Measurements from ENCODE around the gene RASGRP3.

Gene RASGRP3

DNA sequence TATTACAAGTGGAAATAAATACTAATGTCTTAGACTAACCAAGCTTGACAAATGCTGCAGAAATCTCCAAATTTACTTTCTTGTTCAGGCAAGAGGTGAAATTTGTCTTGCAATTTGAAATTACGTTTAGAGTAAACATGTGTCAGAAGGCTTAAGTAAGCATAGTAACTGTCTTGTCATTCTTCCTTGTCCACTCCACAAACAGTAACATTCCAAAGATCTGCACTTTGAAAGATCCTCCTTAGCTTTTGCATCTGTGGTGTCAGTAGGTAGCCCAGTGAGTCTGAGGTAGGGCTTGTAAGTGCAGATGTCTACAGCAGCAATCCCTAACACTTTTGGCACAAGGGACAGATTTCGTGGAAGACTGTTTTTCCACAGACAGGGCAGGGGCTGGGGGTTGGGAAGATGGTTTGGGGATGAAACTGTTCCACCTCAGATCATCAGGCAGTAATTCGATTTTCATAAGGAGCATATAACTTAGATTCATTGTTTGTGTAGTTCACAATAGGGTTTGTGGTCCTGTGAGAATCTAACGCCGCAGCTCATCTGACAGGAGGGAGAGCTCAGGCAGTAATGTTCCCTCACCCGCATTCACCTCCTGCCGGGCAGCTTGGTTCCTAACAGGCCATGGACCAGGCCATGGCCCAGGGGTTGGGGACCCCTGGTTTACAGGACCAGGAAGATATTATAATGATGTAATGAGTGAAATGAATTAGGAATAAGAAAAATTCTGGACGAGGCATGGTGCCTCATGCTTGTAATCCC, 18.6 kb downstream of the RASGRP3 start:
- DNase-seq, result no peak

DNA sequence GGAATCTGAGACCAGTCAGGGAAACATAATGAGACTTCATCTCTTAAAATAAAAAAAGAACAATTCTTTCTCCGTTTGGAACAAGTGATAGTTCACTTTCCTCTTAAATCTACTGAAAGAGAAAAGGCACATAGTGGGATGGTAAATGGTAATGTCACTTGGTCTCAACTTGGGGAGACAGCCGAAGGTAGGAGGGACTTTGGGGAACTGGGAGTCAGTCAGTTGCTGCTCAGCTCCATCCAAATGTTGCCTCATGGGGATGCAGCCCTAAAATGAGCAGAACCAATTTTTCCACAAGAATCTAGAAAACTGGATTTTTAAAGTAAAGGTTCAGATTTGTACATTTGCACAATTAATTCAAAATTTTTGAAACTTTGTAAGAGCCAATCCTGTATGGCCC, 19.2 kb downstream of the RASGRP3 start:
- no peak for DNase-seq

DNA sequence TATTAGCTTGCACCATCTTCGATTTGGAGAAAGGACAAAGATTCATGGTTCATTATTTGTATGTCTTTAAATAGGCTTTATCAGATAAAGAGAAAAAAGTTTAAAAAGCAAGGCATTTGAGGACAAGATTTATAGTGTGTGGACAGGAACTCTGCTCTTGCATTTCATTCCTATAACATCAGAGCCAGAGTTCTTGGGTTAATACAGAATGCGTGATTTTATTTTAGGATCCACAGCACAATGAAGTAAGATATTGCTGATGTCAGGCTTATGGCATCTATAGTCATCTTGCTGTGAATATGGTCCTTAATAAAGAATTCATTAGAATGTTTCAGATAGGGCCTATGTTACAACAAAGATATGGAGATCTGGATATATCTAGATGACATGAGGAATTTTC, 19.7 kb downstream of the RASGRP3 start:
- no peak for DNase-seq

DNA sequence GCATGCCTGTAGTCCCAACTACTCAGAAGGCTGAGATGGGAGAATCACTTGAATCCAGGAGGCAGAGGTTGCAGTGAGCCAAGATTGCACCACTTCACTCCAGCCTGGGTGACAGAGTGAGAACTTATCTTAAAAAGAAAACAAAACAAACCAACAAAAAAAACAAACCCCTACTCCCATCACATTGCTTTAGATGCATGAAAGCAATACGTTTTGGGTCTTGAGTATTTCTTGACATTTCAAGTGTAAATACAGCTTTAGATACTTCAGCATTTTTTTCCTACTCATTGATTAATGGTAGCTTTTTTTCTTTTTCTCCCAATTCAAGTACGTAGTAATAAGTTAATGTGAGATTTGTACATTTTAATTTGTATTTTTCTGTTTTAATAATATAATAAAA, 20.3 kb downstream of the RASGRP3 start:
- DNase-seq, result no peak

DNA sequence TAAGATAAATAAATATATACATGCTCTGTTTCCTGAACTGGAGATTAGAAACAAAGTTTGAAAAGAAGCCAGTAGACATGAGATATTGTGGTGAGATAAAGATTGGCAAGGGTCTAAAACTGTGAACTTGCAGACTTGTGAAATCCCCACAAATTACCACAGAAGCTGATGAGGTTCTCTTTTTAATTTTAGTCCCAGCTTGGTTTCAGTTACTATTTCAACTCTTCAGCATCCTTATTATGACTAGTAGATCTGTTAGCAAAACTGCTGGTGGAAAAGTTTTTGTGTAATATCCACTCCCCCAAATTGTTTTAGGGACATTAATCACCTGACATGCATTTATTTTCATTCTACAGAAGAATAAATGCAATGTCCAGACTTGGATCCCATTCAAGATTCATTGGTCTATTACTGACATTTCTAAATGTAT, 20.8 kb downstream of the RASGRP3 start:
- DNase-seq, result peak; percentile 87

DNA sequence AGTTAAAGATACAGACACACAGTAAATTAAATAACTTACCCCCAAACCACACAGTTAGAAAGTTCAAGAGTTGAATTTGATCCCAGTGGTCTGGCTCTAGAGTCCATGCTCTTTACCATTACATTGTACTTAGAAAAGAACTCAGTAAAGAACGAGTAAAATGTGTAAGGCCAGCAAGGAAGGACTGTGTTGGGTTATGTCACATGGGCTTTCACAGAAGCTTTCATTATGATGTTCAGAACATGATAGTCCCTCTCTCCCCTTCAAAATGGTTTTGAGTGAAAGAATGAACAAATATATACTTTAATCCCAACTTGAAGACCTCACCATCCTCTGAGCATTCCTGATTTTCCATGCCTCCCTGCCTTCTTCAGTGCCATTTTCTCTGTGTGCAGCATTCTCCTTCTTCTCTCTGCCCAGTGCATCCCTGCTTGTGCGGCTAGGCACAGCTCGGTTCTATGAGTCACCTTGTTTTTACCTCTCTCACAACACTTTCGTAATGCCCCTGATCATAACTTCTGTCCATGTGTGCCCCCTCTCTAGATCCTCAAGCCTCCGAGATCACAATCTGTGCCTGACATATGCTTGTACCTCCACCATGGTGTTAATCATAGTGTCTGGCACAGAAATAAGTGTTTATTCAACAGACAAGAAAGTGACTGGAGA, 22.0 kb downstream of the RASGRP3 start:
- DNase-seq, result no peak

DNA sequence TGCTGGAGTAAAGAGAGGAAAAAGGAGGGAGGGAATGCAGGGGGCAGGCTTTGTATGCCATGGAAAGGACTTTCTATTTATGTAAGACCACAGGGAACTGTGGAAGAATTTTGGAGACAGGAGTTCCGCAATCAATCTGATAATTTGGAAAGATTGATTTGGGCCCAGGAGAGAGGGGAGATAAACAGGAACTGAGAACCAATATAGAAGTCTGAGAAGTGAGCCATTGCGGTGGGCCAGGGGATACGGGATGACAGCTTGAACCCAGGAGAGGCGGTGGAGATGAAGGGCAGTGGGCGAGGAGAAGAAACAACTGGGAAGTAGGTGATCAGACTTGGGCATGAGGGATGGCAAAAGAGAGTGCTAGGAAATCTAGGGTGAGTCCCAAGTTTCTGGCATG, 23.7 kb downstream of the RASGRP3 start:
- no peak for DNase-seq

DNA sequence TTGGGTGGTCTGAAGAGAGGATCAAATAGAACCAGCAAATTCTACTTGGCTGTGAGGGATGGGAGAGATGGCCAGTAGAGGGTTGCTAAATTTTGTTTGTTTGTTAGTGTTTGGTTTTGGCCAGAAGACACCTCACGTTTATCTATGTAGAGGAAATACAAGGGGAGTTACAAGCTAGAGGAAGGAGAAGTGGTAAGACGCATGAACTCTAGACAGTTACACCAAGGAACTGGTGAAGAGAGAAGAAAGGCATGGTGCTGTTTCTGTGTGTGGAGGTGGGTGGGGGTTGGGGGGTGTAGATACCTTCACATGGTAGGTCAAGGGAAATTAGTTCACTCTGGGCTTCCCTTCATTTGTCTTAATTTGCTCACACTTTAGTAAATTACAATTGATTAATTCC, 25.6 kb downstream of the RASGRP3 start:
- DNase-seq, result no peak

DNA sequence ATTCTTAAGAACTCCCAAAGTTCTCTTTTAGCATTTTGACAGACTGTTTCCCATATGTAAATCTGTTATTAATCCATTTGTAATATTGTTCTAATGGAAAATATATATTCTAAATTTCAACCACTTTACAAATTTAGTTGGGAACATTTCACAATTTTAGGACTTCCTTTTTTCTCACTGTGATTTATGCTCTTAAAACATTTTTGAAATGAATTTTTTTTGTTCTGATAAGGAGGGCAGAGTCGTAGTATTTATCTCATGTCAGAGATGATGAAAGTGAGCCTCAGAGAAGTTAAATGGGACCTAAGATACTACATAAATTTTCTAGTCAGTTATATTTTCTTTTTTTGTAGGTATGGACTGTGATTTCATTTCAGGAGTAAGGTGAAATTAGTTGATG, 26.6 kb downstream of the RASGRP3 start:
- no peak for DNase-seq

DNA sequence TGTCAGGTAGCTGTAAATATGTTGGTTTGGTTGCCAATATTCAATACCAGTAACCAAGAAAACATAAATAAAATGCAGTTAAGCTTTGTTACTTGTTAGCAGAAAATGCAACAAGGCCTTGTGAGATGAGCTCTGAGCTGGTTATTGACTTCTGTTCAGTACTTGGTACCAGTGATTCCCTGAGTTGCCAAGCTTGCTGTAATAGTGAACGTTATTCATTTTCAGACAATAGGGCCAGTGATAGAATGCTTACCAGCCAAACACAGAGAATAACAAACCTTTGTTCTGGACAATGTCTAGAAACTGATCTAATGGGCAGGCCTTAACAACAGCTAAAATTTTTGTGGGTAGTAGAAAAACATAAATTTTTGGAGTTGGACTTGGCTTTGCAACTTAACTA, 29.5 kb downstream of the RASGRP3 start:
- DNase-seq, result no peak

DNA sequence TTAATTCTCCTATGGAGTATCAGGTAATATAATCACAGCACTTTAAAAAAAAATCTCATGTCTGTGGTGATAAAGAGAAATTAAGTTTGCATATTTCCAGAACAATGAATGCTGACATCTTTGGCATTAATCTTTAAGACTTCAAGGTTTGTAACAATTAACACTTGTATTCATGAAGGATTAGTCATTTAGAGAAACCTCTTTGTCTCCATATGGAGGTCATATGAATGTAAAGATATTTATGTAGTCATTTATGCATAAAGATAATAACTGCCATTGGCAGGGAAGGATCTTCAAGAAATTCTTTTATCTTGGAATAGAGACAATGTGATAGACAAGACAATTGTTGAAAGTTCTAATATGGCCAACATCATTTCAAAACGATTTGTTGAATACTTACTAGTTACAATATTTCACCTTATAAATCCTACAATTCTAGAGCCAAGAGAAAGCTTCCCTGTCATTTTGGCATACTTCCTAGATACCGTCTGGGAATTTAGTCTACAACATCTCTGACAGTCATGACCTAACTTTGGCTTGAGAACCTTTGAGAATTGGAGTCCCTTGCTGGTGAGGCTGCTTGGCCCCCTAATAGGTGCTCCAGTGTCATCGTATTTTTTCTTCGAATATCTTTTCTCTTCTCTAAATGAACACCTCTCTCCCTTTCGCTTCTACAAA, 33.6 kb downstream of the RASGRP3 start:
- no peak for DNase-seq

DNA sequence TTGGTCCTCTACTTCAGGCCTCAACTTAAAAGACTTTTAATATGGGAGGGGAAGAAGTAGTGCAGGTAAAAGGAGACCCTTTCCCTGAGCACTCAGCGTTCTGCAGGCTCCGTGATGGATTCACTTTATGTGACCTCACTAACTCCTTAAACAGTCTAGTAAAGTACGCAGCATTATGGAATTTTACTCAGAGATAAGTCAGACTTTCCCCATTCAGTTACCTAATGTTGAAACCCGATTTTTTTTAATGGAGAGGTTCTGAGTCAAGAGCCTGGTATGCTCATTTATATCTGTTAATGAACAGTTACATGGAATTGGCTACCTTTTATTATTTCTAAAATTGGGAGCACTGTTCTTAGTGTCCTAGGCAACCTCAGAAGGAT, 34.1 kb downstream of the RASGRP3 start:
- DNase-seq, result no peak

DNA sequence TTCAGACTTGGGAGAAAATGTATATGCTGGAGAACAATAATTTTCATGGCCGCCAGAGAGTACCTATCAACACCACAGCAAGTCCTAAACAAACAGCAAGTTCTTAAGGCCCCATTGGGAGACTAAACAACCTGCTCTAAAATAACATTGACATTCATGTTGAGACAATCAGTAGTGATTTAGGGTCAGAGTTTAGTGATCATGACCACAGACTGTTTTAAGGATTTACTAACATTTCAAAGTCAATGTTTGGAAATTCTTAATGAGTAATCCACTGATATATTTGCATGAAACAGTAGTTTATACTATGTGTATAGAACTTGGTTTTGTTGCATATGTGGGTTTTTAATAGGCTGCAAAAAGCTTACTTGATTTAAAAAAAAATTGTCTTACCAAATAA, 34.7 kb downstream of the RASGRP3 start:
- no peak for DNase-seq

DNA sequence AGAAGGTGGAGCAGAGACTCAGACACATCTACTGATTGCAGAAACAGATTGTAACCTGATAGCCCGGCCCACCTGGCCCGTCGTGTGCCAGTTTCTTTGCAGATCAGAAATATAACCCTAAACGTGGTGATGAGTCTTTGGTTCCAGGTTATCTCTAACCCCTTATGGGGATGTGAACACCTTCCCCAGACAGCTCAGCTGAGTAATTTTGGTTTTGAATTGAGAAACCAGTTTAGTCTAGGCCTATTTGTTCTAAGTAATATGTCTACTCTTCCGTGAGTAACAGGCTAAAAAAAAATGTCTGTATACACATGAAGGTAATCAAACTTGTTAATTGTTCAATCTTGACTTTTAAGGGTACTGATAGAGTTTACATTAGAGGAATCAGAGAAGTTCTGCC, 35.7 kb downstream of the RASGRP3 start:
- DNase-seq, result no peak

DNA sequence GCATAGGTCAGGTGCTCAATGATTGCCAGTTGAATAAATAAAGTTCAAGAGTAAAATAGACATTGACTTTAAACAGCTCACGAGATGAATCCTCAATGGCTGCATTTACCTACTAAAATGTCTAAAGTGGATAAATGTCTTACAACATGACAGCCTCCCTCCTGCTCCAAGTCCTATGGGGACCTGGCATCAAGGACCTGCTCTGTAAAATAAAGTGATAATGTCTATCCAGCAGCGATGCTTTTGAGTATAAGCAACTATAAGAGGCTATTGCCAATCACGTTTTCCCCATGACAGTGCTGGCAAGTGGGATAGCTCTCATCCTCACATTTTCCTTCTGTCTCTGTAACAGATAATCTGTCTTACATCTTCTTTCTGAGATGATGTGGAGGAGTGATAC, 37.0 kb downstream of the RASGRP3 start:
- DNase-seq, result no peak

DNA sequence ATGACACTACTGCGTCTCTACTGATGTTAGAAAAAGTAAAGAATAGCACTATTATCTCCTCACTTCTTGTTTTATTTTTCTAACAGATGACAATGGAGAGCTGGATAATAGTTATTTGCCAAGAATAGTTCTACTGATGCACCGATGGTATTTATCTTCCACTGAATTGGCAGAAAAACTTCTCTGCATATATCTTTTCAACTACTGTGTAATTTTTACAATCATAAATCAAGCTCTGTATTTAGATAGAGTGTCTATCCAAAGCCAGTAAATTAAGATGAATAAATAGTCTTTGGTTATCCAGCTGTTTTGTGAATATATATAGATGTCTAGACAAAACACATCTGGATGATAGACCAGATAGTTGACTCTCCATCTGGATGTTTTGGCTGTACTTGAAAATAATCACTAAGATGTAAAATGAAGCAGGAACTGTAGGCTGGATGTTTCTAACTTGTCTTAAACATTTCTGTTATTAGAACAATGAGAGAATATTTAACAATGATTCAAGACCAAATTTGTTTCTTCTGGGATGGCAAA, 40.1 kb downstream of the RASGRP3 start:
- no peak for DNase-seq

DNA sequence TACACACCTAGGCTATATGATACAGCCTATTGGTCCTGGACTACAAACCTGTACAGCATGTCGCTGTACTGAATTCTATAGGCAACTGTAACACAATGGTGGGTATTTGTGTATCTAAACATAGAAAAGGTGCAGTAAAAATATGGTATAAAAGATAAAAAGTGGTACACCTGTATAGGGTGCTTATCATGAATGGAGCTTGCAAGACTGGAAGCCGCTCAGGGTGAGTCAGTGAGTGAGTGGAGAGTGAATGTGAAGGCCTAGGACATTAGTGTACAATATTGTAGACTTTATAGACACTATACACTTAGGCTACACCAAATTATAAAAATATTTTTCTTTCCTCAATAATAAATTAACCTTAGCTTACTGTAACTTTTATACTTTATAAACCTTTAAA, 41.8 kb downstream of the RASGRP3 start:
- no peak for DNase-seq

DNA sequence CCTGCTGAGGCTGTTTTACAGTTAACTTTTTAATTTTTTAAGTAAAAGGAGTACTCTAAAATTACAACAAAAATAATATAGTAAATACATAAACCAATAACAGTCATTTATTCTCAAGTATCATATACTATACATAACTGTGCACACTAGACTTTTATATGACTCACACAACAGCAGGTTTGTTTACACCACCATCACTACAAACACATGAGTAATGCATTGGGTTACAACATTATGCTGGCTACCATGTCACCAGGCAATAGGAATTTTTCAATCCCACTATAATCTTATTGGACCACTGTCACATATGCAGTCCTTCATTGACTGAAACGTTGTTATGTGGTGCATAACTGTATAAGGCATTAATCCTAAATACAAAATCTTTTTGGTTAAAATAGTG, 42.5 kb downstream of the RASGRP3 start:
- DNase-seq, result no peak

DNA sequence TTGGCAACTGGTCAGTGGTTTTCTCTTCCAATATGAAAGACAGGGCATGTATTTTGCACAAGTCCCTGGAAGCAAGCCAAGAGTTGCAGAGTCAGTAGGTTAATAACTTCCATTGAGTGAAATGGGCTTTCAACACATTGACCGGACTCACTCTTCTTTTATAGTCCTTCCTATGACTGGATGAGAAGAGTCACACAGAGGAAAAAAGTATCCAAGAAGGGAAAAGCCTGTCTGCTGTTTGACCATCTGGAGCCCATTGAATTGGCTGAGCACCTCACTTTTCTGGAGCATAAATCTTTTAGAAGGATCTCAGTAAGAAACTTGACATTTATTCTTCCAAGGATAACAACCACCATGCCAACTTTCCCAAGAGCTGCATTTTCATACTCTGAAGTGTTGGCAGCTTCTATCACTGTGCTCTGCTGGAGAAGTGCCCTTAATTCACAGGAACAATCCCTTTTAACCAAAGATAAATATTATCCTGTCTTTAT, 45.4 kb downstream of the RASGRP3 start:
- no peak for DNase-seq

DNA sequence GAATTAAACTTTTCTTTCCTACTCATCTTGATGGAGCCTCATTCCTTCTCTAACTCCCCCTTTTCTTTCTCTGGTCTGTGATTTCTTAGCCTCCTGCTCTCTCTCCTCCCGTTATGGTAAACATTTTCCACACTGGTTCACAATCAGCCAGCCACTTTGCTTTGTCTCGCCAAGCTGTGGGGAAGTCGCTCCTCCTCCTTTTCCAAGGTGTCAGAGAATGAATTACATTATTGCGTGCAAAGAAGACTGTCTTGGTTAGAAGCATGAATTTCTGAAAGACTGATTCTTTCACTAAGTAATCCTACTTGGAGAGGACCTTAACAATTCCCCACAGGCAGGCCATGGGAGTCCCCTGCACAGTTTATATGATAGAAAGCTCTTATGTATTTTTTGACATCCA, 46.1 kb downstream of the RASGRP3 start:
- DNase-seq, result no peak

DNA sequence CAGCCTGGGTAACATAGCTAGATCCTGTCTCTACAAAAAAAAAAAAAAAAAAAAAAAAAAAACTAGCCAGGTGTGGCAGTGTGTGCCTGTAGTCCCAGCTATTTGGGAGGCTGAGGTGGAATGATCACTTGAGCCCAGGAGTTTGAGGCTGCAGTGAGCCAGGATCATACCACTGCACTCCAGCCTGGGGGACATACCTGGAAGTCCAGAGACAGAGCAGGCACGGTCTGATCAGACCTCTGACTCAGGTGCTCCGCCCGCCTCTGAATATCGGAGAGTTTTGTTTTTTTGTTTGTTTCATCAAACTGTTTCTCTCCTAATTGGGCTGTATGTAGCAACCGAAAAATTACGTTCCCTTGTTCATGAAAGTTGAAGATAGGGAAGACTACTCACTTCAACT, 49.2 kb downstream of the RASGRP3 start:
- DNase-seq, result no peak

DNA sequence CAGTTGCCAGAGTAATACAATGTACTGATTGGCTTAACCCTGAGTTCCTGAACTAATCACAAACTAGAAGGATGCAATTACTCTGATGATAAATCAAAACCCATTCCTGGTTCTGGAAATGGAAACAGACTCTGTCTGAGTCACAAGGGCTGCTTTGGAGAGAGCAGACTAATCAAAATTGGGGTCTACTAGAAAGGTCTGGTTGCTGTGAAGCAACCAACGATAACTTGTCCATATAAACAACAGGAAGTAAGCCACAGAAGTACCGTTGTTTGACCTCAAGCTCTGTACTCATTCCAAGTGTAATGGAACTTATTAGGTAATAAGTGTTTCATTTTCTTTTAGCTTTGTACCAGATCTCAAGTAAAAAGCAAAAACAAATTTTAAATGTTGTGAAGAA, 49.7 kb downstream of the RASGRP3 start:
- DNase-seq, result no peak

DNA sequence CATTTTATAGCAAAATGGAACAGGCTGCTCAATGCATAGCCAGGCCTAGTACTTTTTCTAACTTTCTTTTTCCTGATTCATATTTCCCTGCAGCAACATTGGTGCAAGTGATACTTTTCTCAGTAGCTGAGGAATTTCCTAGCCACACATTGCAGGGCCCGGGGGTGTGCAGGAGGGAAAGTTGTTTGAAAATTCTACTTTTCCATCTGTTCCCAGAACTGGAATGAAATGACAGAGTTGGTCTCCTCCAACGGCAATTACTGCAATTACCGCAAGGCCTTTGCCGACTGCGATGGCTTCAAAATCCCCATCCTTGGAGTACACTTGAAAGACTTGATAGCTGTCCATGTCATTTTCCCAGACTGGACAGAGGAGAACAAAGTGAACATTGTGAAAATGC, 50.5 kb downstream of the RASGRP3 start:
- DNase-seq, result no peak

DNA sequence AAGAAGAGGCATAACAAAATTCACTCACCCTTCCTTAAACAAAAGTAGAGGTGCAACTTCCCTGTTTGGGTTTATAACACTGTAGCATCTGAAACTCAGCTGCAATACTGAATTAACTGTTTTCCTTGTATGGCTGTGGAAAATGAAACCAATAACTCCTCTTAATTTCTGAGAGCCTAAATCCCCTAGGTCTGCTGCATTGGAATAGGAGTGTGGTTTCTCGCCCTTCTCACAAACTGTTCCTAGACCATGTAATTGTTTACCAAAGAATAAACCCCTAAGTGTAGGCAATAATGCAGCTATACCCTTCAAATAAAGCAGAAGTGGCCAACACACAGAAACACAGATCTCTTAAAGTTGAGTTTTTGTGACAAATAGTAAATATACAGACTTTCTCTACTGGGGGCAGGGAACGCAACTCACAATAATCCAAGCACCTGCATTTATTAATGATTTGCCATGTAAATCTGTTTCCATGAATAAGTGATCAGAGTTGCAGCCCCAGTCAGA, 52.0 kb downstream of the RASGRP3 start:
- DNase-seq, result no peak

Measured in GF-D8 (cell line).